Stimulated activated CD4-positive, alpha-beta T cell treated with anti-CD3 and anti-CD28 coated beads, Interleukin-4, amount 100 ng/mL, for 4 hours (primary cell): Measurements from ENCODE around the gene ARID1A.
A peak's percentile ranks its signal among the peaks of the same experiment; 100 is the strongest.
"Not testable (repeated sequence)": the region's sequence is repeated elsewhere in the genome, so short reads cannot be mapped to it uniquely, and the experiment has no call there.

Experiments used
- DNase-seq, 2 experiments: peaks; one replicate each; pipeline ENCODE4 v3.0.0-alpha.2; 2020

ARID1A gene

GRCh38 chr1:26788836-26789611 lies 93.2 kb downstream of the ARID1A start:
- peak; percentile 78 to 89 for DNase-seq

DNA sequence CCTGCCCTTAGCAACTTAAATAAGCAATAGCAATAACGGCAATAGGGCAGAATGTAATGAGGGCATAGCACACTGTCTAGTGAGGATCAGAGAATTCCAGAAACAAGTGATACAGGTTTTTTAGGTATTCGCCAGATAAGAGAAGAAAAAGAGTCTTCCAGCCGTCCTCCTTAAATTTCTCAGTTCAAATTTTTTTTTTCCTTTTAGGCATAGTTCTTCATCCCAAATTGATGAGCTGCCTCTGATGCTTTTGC lies 93.7 kb downstream of the ARID1A start:
- no peak for DNase-seq

GRCh38 chr1:26789931-26790330 lies 94.1 kb downstream of the ARID1A start:
- no peak for DNase-seq

DNA sequence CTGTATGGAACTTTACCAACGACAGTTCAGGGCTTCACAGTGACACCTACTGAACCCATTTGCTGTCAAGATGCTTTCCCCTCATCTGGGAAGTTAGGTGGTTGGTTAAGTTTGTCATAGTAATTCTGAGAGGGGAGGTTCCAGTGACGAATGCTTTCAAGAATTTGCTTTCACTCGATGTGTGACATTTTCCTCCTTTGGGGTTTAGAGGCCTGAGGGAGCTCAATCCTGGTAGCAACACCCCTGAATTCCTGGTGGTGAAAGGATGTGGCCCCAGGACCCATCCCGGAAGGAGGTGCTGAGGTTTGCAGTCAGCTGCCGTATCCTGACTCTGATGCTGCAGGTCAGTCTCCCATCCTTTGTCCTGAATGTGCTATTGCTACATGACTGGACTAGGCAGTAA lies 94.7 kb downstream of the ARID1A start:
- DNase-seq, result no peak

- DNase-seq, result no peak
Measured at GRCh38 chr1:26791148-26791547, 95.3 kb downstream of the ARID1A start.

- no peak for DNase-seq
Measured at GRCh38 chr1:26791626-26792025, 95.8 kb downstream of the ARID1A start.

DNA sequence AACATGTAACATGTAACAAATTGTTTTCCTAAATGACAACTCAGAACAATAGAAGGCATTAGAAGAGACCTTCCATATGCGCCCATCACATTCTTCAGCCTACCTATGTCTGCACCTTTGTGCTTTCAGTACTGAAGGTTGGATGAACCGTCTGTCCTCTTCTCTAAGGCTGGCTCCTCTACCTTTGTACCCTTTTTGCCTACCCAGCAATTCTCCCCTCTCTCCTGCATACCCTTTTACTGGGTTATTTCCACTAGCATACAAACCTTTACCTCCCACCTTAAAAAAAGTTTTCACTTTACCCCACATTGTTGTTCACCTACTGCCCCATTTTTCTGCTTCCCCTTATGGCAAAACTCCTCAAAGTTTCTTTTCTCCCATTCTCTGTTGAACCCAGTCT lies 97.1 kb downstream of the ARID1A start:
- DNase-seq, result no peak

DNA sequence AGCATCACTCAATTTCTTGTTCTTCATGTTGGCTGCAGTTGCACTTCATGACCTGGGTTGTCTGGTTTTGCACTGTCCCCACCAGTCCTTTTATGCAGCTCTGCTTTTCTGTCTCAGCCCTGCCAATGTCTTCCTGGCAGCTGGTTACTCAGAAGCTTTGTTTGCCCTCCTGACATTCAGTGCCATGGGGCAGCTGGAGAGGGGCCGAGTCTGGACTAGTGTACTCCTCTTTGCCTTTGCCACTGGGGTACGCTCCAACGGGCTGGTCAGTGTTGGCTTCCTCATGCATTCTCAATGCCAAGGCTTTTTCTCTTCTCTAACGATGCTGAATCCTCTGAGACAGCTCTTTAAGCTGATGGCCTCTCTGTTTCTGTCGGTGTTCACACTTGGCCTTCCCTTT lies 98.6 kb downstream of the ARID1A start:
- DNase-seq, result no peak

DNA sequence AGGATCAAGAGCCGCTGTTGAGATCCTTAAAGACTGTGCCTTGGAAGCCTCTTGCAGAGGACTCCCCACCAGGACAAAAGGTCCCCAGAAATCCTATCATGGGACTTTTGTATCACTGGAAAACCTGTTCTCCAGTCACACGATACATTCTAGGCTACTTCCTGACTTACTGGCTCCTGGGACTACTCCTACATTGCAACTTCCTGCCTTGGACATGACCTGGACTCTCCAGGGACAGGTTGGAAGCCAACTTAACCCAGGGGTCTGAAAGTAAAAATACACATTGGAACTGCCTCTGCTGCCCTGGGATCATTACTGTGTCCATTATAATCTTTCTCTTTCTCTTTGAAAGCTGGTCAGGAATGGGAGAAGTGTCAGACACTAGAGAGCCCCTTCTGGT lies 101.8 kb downstream of the ARID1A start:
- DNase-seq, result no peak

GRCh38 chr1:26799479-26800142 lies 103.8 kb downstream of the ARID1A start:
- DNase-seq, result peak in 1 of 2 experiments; percentile 51

- DNase-seq, result not testable (repeated sequence)
Measured at GRCh38 chr1:26803932-26804331, 108.1 kb downstream of the ARID1A start.

DNA sequence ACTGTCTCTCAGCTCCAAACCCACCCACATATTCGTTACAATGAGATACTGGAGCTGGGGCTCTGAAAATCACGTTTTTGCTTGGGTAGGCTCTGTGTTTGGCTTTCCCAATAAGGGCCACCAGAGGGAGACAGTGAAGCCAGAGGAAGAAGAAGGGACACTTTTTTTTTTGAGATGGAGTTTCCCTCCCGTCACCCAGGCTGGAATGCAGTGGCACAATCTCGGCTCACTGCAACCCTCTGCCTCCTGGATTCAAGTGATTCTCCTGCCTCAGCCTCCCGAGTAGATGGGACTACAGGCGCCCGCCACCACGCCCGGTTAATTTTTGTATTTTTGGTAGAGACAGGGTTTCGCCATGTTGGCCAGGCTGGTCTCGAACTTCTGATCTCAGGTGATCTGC lies 114.3 kb downstream of the ARID1A start:
- peak; percentile 60 to 75 for DNase-seq

- DNase-seq, result no peak
Measured at GRCh38 chr1:26811057-26811456, 115.2 kb downstream of the ARID1A start.

DNA sequence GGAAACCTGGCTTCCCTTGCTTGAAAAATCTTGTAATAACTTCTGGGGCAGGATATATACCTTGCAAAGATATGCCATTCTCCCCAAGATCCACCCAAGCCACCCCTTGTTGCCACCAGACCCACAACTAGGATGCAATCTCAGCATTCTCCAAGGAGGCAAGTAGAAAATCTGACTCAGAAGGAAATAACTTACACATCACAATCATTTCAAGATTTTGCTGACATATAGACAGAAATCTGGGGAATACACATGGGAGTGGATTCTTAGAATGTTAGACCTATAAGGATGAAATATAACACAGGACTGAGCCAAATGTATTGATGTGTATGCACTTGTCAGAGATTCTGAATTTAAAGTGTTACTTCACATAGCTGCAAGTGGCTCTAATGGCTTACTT lies 115.9 kb downstream of the ARID1A start:
- DNase-seq, result no peak

GRCh38 chr1:26814377-26814776 lies 118.6 kb downstream of the ARID1A start:
- DNase-seq, result no peak

- no peak for DNase-seq
Measured at GRCh38 chr1:26814893-26815292, 119.1 kb downstream of the ARID1A start.

GRCh38 chr1:26820784-26821269 lies 125.0 kb downstream of the ARID1A start:
- peak in 1 of 2 experiments; percentile 38 for DNase-seq

GRCh38 chr1:26822737-26823395 lies 127.1 kb downstream of the ARID1A start:
- DNase-seq, result no peak

GRCh38 chr1:26824731-26825130 lies 128.9 kb downstream of the ARID1A start:
- no peak for DNase-seq

DNA sequence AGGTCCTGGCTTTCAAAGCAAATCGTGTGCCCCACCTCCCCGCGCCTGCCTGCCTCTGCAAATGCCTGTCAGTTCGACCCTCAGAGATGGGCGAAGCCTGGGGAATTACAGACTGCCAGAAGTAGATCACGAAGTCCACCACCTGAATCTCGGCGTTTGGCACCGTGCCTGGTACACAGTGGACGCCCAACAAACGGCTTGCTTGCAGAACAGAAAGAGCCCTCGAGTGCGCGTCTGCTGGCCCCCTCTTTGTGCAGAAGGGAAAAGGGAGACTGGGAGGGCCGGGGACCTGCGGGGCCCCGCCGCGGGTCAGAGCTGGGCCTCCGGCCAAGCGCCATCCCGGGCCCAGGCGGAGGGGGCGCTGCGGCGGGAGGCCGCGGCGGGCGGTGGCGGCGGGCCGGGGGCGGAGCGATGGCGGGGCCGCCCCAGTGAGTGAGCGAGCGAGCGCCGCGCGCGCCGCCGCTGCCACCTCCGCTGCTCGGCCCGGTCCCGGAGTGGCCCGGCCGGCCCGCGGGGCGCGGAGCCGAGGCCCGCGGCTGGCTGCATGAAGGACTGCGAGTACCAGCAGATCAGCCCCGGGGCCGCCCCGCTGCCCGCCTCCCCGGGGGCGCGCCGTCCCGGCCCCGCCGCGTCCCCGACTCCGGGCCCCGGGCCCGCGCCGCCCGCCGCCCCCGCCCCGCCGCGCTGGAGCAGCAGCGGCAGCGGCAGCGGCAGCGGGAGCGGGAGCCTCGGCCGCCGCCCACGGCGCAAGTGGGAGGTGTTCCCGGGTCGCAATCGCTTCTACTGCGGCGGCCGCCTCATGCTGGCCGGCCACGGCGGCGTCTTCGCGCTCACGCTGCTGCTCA lies 130.7 kb downstream of the ARID1A start, which contains the start of gene ZDHHC18:
Gene ZDHHC18 (plus strand): TSS at position 428 of the 845 bp plus-strand sequence. CDS start 117 bp downstream, at position 545.
- DNase-seq, result peak; percentile 53 to 73

DNA sequence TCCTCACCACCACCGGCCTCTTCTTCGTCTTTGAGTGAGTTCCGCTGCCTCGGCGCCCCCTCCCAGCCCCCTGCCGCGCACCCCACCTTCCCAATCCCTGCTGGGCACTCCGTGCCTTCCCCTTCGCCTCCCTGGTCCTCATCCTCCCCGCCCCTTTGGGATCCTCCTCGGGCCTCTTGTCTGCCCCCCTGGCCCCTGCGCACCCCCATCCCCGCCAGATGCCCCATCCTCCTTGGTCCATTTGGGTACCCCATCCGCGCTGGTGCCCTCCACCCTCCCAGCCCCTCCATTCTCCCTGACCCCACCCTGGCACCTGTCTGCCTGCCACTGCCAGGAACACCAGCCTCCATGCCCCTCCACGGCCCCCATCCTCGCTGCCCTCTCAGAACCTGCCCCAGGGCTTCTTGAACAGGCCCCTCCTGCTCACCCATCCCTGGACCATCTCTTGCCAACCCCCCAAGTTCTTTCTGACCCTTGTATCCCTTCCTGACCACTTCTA lies 131.3 kb downstream of the ARID1A start:
- no peak for DNase-seq

GRCh38 chr1:26827663-26828062 lies 131.8 kb downstream of the ARID1A start:
- no peak for DNase-seq
